K562 (cell line): Measurements from ENCODE around the gene IREB2. TPM values are rescaled to one million over a fixed set of nuclear protein-coding genes. Genes with fewer than 3 reads are reported as not detected.

Source experiments
- CCAR2 ChIP-seq: fragments of 200-400 bp; formaldehyde crosslinking; IDR thresholded peaks from 2 replicates; pipeline ENCODE4 v1.6.1; 2017; ENCODE audit warnings: mild to moderate bottlenecking, low read depth, low read length
- CEBPG ChIP-seq, 3 experiments: fragments of 200-800 bp in 1 of 3; sonication (Bioruptor generic) in 1 of 3; sonication (generic) in 1 of 3; formaldehyde crosslinking in 1 of 3; IDR thresholded peaks in 2 of 3; conservative IDR thresholded peaks in 1 of 3; 2 replicates each; pipeline versions ENCODE4 v1.6.1 to v1.8.0; 2016 to 2022; ENCODE audit warnings: missing compliant biosample characterization in 2 of 3, missing genetic modification characterization in 2 of 3, mild to moderate bottlenecking in 1 of 3, missing genetic modification reagents in 1 of 3
- CHD2 ChIP-seq: IDR thresholded peaks from 2 replicates; pipeline ENCODE4 v1.6.1; 2011; ENCODE audit warnings: low read depth, low read length
- DEAF1 ChIP-seq: fragments of 450-650 bp; formaldehyde crosslinking; IDR thresholded peaks from 2 replicates; pipeline ENCODE4 v1.4.0; 2020; ENCODE audit warnings: mild to moderate bottlenecking, moderate library complexity
- EP300 ChIP-seq: IDR thresholded peaks from 2 replicates; pipeline ENCODE4 v1.6.1; 2012; ENCODE audit warnings: low read length, improper control_type of control experiment
- EWSR1 ChIP-seq: fragments of 450-650 bp; IDR thresholded peaks from 2 replicates; pipeline ENCODE4 v1.6.1; 2018; ENCODE audit warnings: borderline replicate concordance, mild to moderate bottlenecking, low read depth, moderate library complexity; ENCODE audit not compliant: partially characterized antibody
- FUS ChIP-seq: fragments of 200-400 bp; formaldehyde crosslinking; optimal IDR thresholded peaks from 2 replicates; pipeline ENCODE3; 2017; ENCODE audit warnings: low read depth, low read length
- GATA2 ChIP-seq: sonication (generic); formaldehyde crosslinking; IDR thresholded peaks from 2 replicates; pipeline ENCODE4 v1.4.0; 2020; ENCODE audit warnings: mild to moderate bottlenecking, missing genetic modification reagents
- GTF2E2 ChIP-seq: fragments of 200-800 bp; sonication (Bioruptor generic); IDR thresholded peaks from 2 replicates; pipeline ENCODE4 v1.6.1; 2016; ENCODE audit warnings: missing genetic modification characterization, missing compliant biosample characterization
- KAT2B ChIP-seq: IDR thresholded peaks from one replicate; pipeline ENCODE4 v1.6.1; 2012; ENCODE audit warnings: low read depth, mild to moderate bottlenecking, control low read depth, inconsistent platforms, low read length, moderate library complexity
- KLF13 ChIP-seq: fragments of 450-650 bp; IDR thresholded peaks from 2 replicates; pipeline ENCODE4 v1.6.1; 2016; ENCODE audit warnings: missing genetic modification characterization, low read depth, mild to moderate bottlenecking, missing compliant biosample characterization, moderate library complexity, borderline replicate concordance
- KLF16 ChIP-seq: IDR thresholded peaks from 2 replicates; pipeline ENCODE4 v1.6.1; 2016; ENCODE audit warnings: antibody characterized with exemption
- KLF6 ChIP-seq: fragments of 250-450 bp; sonication (Bioruptor Pico); IDR thresholded peaks from 2 replicates; pipeline ENCODE4 v1.4.0; 2020; ENCODE audit warnings: mild to moderate bottlenecking, moderate library complexity, borderline replicate concordance
- MED1 ChIP-seq: sonication (generic); formaldehyde crosslinking; IDR thresholded peaks from 2 replicates; pipeline ENCODE4 v1.8.1; 2023; ENCODE audit warnings: missing genetic modification reagents, borderline replicate concordance
- PHF20 ChIP-seq: fragments of 450-650 bp; IDR thresholded peaks from 2 replicates; pipeline ENCODE4 v1.6.1; 2018; ENCODE audit not compliant: partially characterized antibody
- POLR2A ChIP-seq: fragments of 450-650 bp; conservative IDR thresholded peaks from 2 replicates; pipeline ENCODE4 v1.6.1; 2016
- POLR2AphosphoS2 ChIP-seq: IDR thresholded peaks from 2 replicates; pipeline ENCODE4 v1.6.1; 2012; ENCODE audit warnings: low read length, improper control_type of control experiment
- POLR2H ChIP-seq: IDR thresholded peaks from 2 replicates; pipeline ENCODE4 v1.6.1; 2016; ENCODE audit warnings: missing genetic modification characterization, low read depth, mild to moderate bottlenecking, control low read depth, missing compliant biosample characterization, moderate library complexity
- SIRT6 ChIP-seq: IDR thresholded peaks from one replicate; pipeline ENCODE4 v1.6.1; 2012; ENCODE audit warnings: low read depth, mild to moderate bottlenecking, control low read depth, inconsistent platforms, low read length, moderate library complexity
- SNRNP70 ChIP-seq: fragments of 200-400 bp; formaldehyde crosslinking; optimal IDR thresholded peaks from 2 replicates; pipeline ENCODE3; 2017; ENCODE audit warnings: low read depth, low read length
- TAF7 ChIP-seq: fragments of 450-650 bp; IDR thresholded peaks from 2 replicates; pipeline ENCODE4 v1.6.1; 2016; ENCODE audit warnings: missing genetic modification characterization, missing compliant biosample characterization
- XRCC4 ChIP-seq: IDR thresholded peaks from one replicate; pipeline ENCODE4 v1.6.1; 2011; ENCODE audit not compliant: insufficient read depth, insufficient read length; ENCODE audit errors: extremely low read depth
- YBX1 ChIP-seq: fragments of 450-650 bp; IDR thresholded peaks from 2 replicates; pipeline ENCODE4 v1.7.1; 2016; ENCODE audit warnings: mild to moderate bottlenecking
- ZEB2 ChIP-seq: fragments of 450-650 bp; IDR thresholded peaks from 2 replicates; pipeline ENCODE4 v1.6.1; 2016
- ZFP1 ChIP-seq: fragments of 450-650 bp; formaldehyde crosslinking; IDR thresholded peaks from 2 replicates; pipeline ENCODE4 v1.4.0; 2020; ENCODE audit warnings: mild to moderate bottlenecking, mixed read lengths
- ZNF146 ChIP-seq: IDR thresholded peaks from one replicate; pipeline ENCODE4 v1.6.1; 2018; ENCODE audit warnings: missing compliant biosample characterization; ENCODE audit not compliant: unreplicated experiment
- ZNF699 ChIP-seq: fragments of 250-450 bp; sonication (Bioruptor Pico); IDR thresholded peaks from 2 replicates; pipeline ENCODE4 v1.8.0; 2021; ENCODE audit warnings: mild to moderate bottlenecking, moderate library complexity; ENCODE audit not compliant: insufficient replicate concordance
- ZNF76 ChIP-seq: fragments of 250-450 bp; sonication (Bioruptor Pico); IDR thresholded peaks from 2 replicates; pipeline ENCODE4 v1.4.0; 2020; ENCODE audit warnings: mild to moderate bottlenecking, moderate library complexity, borderline replicate concordance
- polyA plus RNA-seq, 8 experiments: library from polyadenylated mRNA; depleted of rRNA in 4 of 8; stranded (reverse) in 5 of 8; unstranded in 3 of 8; fragments of >200 nt; fragmentation: Nextera tagmentation in 2 of 8; fragmentation: Illumina TruSeq in 1 of 8; extraction: Ambion mirVana in 2 of 8; extraction: Trizol in 1 of 8; gene quantifications; 2 replicates each; pipeline versions ENCODE4 v1.2.1 to v1.2.3, GENCODE V29; 2011 to 2014; ENCODE audit warnings: inconsistent platforms in 1 of 8, missing spikeins in 1 of 8
- total RNA-seq, 7 experiments: library from RNA; depleted of rRNA in 6 of 7; stranded (reverse); fragments of >200 nt in 6 of 7; fragmentation: Illumina TruSeq in 2 of 7; extraction: Trizol in 2 of 7; gene quantifications; 2 replicates each; pipeline versions ENCODE4 v1.2.1 to v1.2.3, GENCODE V29; 2011 to 2021; ENCODE audit warnings: low replicate concordance in 1 of 7
- TF ChIP-seq, protein P1 (sequence below): fragments of 450-650 bp; IDR thresholded peaks from 2 replicates; pipeline ENCODE4 v1.6.1; 2016; ENCODE audit warnings: antibody characterized with exemption

Gene IREB2
- total and polyA plus RNA-seq, 9 of the 15 experiments (the other 6 are each of a cell fraction or from before 2014, with no cell fraction given), result 16.8 to 61.7 (median 34.0) TPM

GRCh38 chr15:78437762-78438618, at the start of gene IREB2 (continued):
- TF ChIP-seq ZFP1 (CRISPR knock-in tag), result no peak
- no peak for TF ChIP-seq EP300
- no peak for TF ChIP-seq ZNF76 (CRISPR knock-in tag)
- peak; percentile 79 for TF ChIP-seq GTF2E2 (tag)
- no peak for TF ChIP-seq YBX1
- TF ChIP-seq KAT2B, result no peak
- TF ChIP-seq TAF7 (tag), result peak; percentile 61
- peak; percentile 98 for TF ChIP-seq CHD2
- no peak for TF ChIP-seq SIRT6
- peak; percentile 92 for TF ChIP-seq POLR2A
- TF ChIP-seq POLR2H (tag), result peak; percentile 83
- TF ChIP-seq GATA2, result no peak
- no peak for TF ChIP-seq CEBPG (CRISPR knock-in tag; IDR thresholded peaks at IDR 0.05)
- TF ChIP-seq CEBPG (tag; conservative IDR thresholded peaks at IDR 0.05 in 1 of 2, IDR thresholded peaks at IDR 0.05 in 1 of 2), result no peak
- TF ChIP-seq KLF13 (tag), result peak; percentile 94
- no peak for TF ChIP-seq CCAR2
- no peak for TF ChIP-seq MED1
- TF ChIP-seq, protein P1, sequence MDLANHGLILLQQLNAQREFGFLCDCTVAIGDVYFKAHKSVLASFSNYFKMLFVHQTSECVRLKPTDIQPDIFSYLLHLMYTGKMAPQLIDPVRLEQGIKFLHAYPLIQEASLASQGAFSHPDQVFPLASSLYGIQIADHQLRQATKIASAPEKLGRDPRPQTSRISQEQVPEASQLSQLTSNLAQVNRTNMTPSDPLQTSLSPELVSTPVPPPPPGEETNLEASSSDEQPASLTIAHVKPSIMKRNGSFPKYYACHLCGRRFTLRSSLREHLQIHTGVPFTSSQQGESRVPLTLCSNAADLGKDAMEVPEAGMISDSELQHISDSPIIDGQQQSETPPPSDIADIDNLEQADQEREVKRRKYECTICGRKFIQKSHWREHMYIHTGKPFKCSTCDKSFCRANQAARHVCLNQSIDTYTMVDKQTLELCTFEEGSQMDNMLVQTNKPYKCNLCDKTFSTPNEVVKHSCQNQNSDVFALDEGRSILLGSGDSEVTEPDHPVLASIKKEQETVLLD, result peak; percentile 17; the same call in 1 of the 2 replicates
- no peak for TF ChIP-seq POLR2AphosphoS2
- TF ChIP-seq KLF16, result peak; percentile 84
- TF ChIP-seq SNRNP70, result no peak
- TF ChIP-seq EWSR1, result no peak
- TF ChIP-seq ZNF146, result no peak
- TF ChIP-seq FUS, result no peak
- peak; percentile 85 for TF ChIP-seq PHF20
- no peak for TF ChIP-seq KLF6
- no peak for TF ChIP-seq DEAF1 (CRISPR knock-in tag)
- no peak for TF ChIP-seq ZNF699 (CRISPR knock-in tag)
- TF ChIP-seq XRCC4, result no peak
- no peak for TF ChIP-seq ZEB2
